ENCODE measurements around the gene ITGB5.

DNA sequence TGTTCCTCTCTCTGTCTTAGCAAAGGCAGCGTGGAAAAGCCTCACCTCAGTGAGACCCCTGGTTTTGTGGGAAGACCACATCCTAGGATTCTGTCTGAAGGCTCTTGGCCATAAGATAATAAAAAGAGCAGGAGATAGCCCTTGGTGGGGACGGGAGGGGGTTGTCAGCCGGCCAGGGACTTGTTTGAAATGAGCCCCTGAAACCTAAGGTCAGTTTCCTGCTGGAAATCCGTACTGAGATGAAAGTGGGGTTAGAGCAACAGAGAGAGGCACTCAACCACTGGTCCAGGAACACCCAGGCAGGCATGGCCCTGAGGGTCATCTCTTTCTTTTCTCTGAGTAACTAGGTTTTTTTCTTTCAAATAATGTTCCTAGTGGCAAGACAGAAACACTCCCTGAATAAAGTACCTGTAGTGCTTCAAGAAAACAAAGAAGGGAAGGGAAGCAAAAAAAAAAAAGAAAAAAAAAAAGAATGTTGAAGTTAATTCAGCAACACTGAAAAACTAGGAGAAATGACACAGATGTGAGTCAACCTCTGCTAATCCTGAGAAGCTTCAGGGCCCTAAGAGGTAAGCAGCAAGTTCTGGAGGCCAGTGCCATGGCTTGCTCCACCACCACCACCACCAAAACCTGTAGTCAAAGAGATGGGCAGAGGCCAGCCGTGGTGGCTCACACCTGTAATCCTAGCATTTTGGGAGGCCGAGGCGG, 3.2 kb downstream of the ITGB5 start:
- TF ChIP-seq, protein P1, sequence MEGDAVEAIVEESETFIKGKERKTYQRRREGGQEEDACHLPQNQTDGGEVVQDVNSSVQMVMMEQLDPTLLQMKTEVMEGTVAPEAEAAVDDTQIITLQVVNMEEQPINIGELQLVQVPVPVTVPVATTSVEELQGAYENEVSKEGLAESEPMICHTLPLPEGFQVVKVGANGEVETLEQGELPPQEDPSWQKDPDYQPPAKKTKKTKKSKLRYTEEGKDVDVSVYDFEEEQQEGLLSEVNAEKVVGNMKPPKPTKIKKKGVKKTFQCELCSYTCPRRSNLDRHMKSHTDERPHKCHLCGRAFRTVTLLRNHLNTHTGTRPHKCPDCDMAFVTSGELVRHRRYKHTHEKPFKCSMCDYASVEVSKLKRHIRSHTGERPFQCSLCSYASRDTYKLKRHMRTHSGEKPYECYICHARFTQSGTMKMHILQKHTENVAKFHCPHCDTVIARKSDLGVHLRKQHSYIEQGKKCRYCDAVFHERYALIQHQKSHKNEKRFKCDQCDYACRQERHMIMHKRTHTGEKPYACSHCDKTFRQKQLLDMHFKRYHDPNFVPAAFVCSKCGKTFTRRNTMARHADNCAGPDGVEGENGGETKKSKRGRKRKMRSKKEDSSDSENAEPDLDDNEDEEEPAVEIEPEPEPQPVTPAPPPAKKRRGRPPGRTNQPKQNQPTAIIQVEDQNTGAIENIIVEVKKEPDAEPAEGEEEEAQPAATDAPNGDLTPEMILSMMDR (IDR thresholded peaks at IDR 0.05; ENCODE audit: extremely low read depth in 1 of 2, insufficient read depth in 1 of 2, low read depth in 1 of 2, low read length in 2 of 2), result no peak
- TF ChIP-seq POLR2AphosphoS5 (IDR thresholded peaks at IDR 0.05; ENCODE audit: insufficient read depth, low read depth, low read length) (no peak), POLR2A (IDR thresholded peaks at IDR 0.05; ENCODE audit: low read depth, low read length) (no peak), GATA2 (IDR thresholded peaks at IDR 0.05; ENCODE audit: insufficient read depth, insufficient read length, low read depth, low read length) (no peak), JUN (IDR thresholded peaks at IDR 0.05; ENCODE audit: borderline replicate concordance, insufficient read depth, insufficient read length, low read depth) (no peak), EZH2 (IDR thresholded peaks at IDR 0.05; ENCODE audit: borderline replicate concordance, low read depth, low read length, severe bottlenecking) (no peak)
- TF ChIP-seq, protein P2, sequence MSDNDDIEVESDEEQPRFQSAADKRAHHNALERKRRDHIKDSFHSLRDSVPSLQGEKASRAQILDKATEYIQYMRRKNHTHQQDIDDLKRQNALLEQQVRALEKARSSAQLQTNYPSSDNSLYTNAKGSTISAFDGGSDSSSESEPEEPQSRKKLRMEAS (IDR thresholded peaks at IDR 0.05; ENCODE audit: insufficient read depth, insufficient read length), result no peak

Data from endothelial cell of umbilical vein (primary cell).